CD4-positive, alpha-beta T cell treated with Interleukin-12 subunit alpha and Interleukin-12 subunit beta, for 1 hour (primary cell): Measurements from ENCODE around the gene MTHFD1L.

ENCODE experiments used
- DNase-seq: peaks from one replicate; pipeline ENCODE4 v3.0.0-alpha.2; 2020

MTHFD1L gene

GRCh38 chr6:151051164-151051563 is 185.7 kb downstream of the MTHFD1L start:
- DNase-seq, result no peak

GRCh38 chr6:151052021-151052646 is 186.6 kb downstream of the MTHFD1L start:
- DNase-seq, result no peak

- no peak for DNase-seq
Observed at GRCh38 chr6:151054306-151054705, 188.8 kb downstream of the MTHFD1L start.

- no peak for DNase-seq
Observed at GRCh38 chr6:151056230-151056907, 190.9 kb downstream of the MTHFD1L start.

DNA sequence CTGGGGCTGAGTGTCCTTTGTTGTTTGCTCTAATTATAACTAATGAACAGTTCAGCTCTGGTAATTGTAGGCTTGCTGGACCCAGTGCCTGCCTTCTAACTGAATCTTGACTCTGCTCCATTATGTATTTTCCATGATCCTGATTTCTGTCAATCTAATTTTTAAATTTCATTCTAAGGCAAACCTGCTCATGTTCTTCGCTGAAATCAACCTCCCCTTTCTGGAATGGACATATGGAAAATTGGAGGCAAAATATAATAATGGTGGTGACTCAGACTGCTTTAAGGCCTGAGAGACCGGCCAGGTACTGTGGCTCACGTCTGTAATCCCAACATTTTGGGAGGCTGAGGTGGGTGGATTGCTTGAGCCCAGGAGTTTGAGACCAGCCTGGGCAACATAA is 191.6 kb downstream of the MTHFD1L start:
- DNase-seq, result no peak

DNA sequence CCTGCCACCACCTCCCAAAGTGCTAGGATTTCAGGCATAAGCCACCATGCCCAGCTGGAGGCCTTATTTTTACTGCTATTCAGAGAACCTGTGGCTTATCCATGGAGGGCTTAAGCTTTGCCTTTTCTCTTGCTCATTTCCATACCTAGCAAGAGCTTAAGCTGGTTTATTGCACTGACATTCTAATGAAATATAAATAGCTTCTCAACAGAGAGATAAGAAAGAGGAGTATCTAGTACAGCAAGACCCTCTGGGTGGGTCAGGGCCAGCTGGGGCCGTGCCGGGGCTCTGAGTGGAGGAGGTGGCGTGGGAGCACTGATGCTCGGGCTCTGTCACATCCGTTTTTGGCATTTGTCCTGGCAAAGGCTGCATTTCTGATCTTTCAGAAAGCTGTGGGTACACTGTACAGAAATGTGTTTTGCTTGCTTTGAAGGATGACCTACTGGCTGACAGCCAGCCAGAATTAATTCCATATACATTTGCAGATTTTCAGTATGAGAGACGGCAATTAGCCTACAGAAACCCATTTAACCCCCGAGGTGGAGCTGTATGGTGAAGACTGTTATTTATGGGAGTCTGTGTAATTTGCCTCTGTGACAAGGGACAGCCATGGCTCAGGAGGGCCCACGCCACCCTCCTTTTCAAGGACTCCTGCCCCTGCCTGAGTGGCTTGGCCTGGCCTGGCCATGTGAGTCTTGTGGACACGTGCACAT is 192.7 kb downstream of the MTHFD1L start:
- no peak for DNase-seq

- DNase-seq, result no peak
Observed at GRCh38 chr6:151059612-151060095, 194.2 kb downstream of the MTHFD1L start.

DNA sequence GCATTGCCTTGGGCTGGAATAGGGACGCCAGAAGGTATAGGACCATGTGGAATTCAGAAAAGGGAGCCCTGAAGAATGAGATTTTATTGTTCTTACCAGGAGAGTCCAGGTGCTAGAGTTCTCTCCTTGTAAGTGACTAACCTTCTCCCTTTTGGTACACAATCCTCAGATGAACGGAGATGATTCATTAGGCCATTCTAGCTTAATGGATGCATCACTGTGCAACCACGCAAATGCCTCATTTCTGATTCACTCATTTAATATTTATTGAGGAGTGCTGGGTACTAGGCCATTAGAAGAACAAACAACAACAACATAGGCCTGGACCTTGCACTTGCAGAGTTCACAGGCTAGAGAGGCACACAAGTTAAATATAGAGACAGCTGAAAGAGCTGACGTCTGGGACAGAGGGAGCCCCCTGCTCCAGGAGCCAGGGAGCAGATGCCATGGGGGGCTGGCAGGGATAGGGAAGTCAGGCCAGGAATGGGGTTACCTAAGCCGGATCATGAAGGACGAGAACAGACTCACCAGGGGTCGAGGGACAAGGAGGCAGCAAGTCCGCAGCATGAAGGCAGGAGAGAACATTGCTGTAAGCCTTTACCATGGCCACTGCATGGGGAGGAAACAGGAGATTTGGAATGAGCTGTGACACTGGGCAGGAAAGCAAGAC is 194.7 kb downstream of the MTHFD1L start:
- DNase-seq, result no peak

GRCh38 chr6:151060766-151061531 is 195.4 kb downstream of the MTHFD1L start:
- DNase-seq, result no peak

DNA sequence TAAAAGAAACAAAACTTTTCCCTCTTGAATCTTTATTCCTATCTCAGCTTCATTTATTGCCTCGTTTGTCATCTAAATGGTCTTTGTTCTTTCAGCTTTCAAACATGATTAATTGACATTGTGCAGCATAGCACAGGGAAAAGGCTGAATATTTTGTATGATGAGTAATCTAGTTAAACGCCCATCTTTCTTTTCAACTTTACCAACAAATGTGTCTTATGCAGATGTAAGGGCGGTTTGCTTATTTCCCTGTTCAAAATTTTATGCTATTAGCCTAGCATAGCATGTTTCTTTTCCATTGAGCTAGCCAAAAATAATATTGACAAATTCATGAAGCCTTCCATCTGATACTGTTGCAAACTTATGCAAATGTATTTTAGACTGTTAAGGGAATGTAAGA is 197.8 kb downstream of the MTHFD1L start:
- DNase-seq, result no peak

DNA sequence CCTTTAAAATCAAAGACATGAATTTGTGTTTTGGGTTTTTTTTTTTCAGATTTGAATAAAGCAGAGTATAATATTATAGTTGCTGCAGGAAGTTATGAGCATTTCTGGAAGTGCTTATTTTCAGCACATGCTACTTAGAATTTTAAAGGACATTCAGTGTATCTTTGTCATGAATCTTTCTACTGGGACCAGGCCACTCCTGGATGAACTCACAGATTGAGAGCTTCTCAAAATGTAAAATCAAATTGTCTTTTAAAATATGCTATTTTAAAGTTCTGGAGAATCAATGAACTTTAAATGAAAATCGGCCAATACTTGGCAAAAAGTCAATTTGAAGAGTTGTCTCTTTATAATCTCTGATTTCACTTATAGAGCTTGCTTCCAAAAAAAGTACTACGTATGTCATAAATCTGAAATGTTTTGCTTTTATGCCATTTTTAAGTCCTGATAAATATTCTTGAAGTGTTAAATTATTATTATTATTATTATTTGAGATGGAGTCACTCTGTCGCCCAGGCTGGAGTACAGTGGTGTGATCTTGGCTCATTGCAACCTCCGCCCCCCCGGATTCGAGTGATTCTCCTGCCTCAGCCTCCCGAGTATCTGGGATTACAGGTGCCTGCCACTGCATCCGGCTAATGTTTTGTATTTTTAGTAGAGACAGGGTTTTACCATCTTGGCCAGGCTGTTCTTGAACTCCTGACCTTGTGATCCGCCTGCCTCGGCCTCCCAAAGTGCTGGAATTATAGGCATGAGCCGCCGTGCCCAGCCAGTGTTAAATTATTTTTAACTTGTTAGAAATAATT is 198.5 kb downstream of the MTHFD1L start:
- no peak for DNase-seq

- no peak for DNase-seq
Observed at GRCh38 chr6:151065027-151065815, 199.7 kb downstream of the MTHFD1L start.

DNA sequence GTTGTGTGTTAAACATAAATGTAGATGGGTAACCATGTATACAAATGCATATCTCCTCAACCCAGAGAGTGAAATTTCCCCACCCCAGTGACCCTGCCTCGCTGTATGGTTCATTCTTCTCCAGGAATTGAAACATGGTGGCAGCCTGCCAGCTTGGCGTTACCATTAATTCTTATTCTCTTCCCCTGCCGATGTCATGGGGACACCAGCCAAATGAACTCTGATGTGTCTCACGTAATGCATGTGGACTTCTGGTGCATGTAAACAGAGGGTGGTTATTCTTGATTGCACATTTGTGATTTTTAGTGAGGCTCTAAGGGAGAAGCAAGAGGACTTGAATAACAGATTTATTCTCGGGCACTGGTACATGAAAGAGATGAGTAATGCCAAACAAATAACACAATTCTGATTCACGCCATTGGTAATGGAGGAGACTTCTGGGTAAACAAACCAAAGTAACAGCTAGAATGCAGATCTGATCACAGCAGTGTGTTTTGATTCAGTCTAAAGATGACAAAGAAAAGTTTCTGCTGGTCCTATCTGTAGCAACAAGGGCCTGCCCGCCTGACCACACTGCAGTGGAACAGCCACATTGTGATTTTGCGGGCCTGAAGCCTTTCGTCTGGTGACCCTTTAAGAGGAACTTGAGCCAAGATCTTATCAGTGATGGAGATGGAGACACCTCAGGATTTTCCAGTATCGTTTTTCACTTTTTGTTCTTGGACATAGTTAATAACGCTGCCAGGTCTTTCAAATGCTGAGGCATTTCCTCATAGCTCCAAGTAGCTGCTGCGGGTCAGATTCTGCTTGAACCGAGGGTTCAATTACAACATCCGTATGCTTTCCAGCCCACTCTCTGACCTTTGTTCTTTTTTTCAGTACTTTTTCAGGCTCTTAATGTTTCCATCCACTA is 202.4 kb downstream of the MTHFD1L start:
- no peak for DNase-seq

- no peak for DNase-seq
Observed at GRCh38 chr6:151068761-151069312, 203.3 kb downstream of the MTHFD1L start.

GRCh38 chr6:151069641-151070040 is 204.1 kb downstream of the MTHFD1L start:
- no peak for DNase-seq

DNA sequence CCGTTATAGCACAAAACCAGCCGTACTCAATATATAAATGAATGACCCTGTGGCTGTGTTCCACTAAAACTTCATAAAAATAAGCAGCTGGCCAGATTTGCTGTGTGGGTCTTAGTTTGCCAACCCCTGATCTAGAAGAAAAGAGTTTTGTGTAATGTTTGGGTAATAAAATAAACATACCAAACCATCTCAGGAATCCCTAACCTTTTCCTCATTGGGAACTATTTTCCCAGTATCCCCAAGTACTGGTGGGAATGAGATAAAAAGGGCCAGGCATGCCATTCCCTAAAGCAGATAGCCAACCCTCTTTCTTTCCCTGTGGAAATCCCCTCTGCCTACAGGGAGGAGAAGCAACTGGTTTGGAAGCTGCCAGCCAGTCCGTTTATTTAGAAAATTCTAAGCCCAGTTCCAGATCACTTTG is 205.1 kb downstream of the MTHFD1L start:
- no peak for DNase-seq

DNA sequence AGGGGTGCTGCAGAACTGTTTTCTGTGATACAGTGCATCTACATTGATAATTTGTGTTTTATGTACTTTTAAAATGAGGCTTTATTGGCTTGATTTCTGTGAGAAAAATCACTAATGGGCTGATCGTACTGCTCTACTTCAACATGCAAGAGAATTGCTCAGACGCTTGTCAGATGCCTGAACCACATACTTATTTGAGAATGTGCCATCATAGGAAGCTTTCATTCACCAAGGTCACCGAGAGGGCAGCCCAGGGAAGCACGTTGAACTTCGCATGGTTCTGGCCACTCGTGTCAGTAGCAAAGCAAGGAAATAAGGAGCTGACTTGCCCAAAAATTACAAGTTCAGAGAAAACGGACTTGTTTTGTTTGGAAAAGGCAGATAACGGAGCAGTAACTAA is 205.8 kb downstream of the MTHFD1L start:
- no peak for DNase-seq

- DNase-seq, result no peak
Observed at GRCh38 chr6:151073146-151073545, 207.6 kb downstream of the MTHFD1L start.

DNA sequence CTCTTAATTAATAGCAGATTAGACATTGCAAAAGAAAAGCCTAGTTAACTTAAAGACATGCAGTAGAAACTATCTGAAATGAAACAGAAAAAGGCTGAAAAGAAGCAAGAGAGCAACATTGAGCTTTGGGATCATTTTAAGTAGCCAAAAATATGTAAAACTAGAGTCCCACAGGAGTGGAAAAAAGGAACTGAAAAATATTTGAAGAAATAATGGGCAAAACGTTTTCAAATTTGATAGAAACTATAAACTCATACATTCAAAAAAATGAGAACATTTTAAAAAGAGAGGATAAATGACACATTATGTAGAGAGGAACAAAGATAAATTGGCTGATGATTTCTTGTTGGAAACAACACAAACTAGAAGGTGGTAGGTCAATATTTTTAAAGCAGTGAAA is 208.2 kb downstream of the MTHFD1L start:
- DNase-seq, result no peak
